ENCODE measurements around the gene HAPLN1. TPM values are rescaled to one million over a fixed set of nuclear protein-coding genes. Genes with fewer than 3 reads are reported as not detected.

The HAPLN1 gene
- total and polyA plus RNA-seq, 2 experiments from 2014 or later = 1.5 to 4.0 TPM

GRCh38 chr5:83636156-83636555 lies 84.5 kb downstream of the HAPLN1 start:
- Histone ChIP-seq H3K27ac (ENCODE audit: low read depth) (no peak overlapping the region), H3K4me3 (no peak overlapping the region), H4K20me1 (replicated peaks; ENCODE audit: insufficient read depth) (no peaks in the 10 kb centered on the region), H3K79me2 (replicated peaks; ENCODE audit: insufficient read depth) (no peaks in the 10 kb centered on the region), H3K4me2 (no peak overlapping the region), H2AFZ (no peak overlapping the region), H3K4me1 (ENCODE audit: insufficient read depth) (no peaks in the 10 kb centered on the region), H3K9me2 (ENCODE audit: insufficient read depth) (no peaks in the 10 kb centered on the region), H3K27me3 (ENCODE audit: insufficient read depth) (no peaks in the 10 kb centered on the region), H3K36me3 (ENCODE audit: insufficient read depth) (no peaks in the 10 kb centered on the region), H3F3A (replicated peaks; ENCODE audit: low read depth) (no peaks in the 10 kb centered on the region)
- ATAC-seq = no peak
- no peak overlapping the region for H3K27ac Mint-ChIP-seq
- no peak for DNase-seq (ENCODE audit: low spot score)
- no peak for TF ChIP-seq ZNF114 (CRISPR knock-in tag; IDR thresholded peaks at IDR 0.05)
- no peaks in the 10 kb centered on the region for H3K9me3 Mint-ChIP-seq
- no peaks in the 10 kb centered on the region for H3K27me3 Mint-ChIP-seq (ENCODE audit: insufficient read depth, low read depth, poor library complexity)
- H3K36me3 Mint-ChIP-seq (ENCODE audit: low read depth) = no peaks in the 10 kb centered on the region
- H3K4me1 Mint-ChIP-seq = no peaks in the 10 kb centered on the region
- no peak overlapping the region for H3K4me3 Mint-ChIP-seq

- H4K20me1 ChIP-seq (replicated peaks; ENCODE audit: insufficient read depth) = no peaks in the 10 kb centered on the region
- H3K4me3 Mint-ChIP-seq = no peak overlapping the region
- H3K27me3 ChIP-seq (ENCODE audit: insufficient read depth) = no peaks in the 10 kb centered on the region
- ATAC-seq = no peak
- H3K4me3 ChIP-seq = no peak overlapping the region
- no peak overlapping the region for H3K4me2 ChIP-seq
- peaks cover 7% of the 10 kb centered on the region; the same call in 1 of the 2 replicates for H3K4me1 ChIP-seq (ENCODE audit: insufficient read depth)
- H3K27ac Mint-ChIP-seq = no peak overlapping the region
- H3K9me3 Mint-ChIP-seq = no peaks in the 10 kb centered on the region; the same call in 2 of the 3 replicates
- H3K27ac ChIP-seq (ENCODE audit: low read depth) = no peak overlapping the region
- H2AFZ ChIP-seq = no peak overlapping the region
- peaks cover 4% of the 10 kb centered on the region; the same call in 1 of the 2 replicates for H3K9me2 ChIP-seq (ENCODE audit: insufficient read depth)
- H3K36me3 ChIP-seq (ENCODE audit: insufficient read depth) = no peaks in the 10 kb centered on the region
- no peaks in the 10 kb centered on the region for H3F3A ChIP-seq (replicated peaks; ENCODE audit: low read depth)
- no peaks in the 10 kb centered on the region for H3K79me2 ChIP-seq (replicated peaks; ENCODE audit: insufficient read depth)
- peaks cover 13% of the 10 kb centered on the region for H3K4me1 Mint-ChIP-seq
- H3K36me3 Mint-ChIP-seq (ENCODE audit: low read depth) = no peaks in the 10 kb centered on the region
- no peak for DNase-seq (ENCODE audit: low spot score)
- H3K27me3 Mint-ChIP-seq (ENCODE audit: insufficient read depth, low read depth, poor library complexity) = no peaks in the 10 kb centered on the region
- TF ChIP-seq STAT1 (IDR thresholded peaks at IDR 0.05; ENCODE audit: unreplicated experiment) (no peak), CREB1 (CRISPR knock-in tag; IDR thresholded peaks at IDR 0.05; ENCODE audit: low read depth) (no peak), REST (IDR thresholded peaks at IDR 0.05; ENCODE audit: unreplicated experiment) (no peak), JUNB (IDR thresholded peaks at IDR 0.05; ENCODE audit: unreplicated experiment) (no peak), EZH2 (IDR thresholded peaks at IDR 0.05; ENCODE audit: low read depth, unreplicated experiment) (no peak), EZH2phosphoT487 (IDR thresholded peaks at IDR 0.05; ENCODE audit: unreplicated experiment) (no peak), CTCF (conservative IDR thresholded peaks at IDR 0.05; ENCODE audit: low read depth in 2 of 2) (no peak)
- TF ChIP-seq, protein P1, sequence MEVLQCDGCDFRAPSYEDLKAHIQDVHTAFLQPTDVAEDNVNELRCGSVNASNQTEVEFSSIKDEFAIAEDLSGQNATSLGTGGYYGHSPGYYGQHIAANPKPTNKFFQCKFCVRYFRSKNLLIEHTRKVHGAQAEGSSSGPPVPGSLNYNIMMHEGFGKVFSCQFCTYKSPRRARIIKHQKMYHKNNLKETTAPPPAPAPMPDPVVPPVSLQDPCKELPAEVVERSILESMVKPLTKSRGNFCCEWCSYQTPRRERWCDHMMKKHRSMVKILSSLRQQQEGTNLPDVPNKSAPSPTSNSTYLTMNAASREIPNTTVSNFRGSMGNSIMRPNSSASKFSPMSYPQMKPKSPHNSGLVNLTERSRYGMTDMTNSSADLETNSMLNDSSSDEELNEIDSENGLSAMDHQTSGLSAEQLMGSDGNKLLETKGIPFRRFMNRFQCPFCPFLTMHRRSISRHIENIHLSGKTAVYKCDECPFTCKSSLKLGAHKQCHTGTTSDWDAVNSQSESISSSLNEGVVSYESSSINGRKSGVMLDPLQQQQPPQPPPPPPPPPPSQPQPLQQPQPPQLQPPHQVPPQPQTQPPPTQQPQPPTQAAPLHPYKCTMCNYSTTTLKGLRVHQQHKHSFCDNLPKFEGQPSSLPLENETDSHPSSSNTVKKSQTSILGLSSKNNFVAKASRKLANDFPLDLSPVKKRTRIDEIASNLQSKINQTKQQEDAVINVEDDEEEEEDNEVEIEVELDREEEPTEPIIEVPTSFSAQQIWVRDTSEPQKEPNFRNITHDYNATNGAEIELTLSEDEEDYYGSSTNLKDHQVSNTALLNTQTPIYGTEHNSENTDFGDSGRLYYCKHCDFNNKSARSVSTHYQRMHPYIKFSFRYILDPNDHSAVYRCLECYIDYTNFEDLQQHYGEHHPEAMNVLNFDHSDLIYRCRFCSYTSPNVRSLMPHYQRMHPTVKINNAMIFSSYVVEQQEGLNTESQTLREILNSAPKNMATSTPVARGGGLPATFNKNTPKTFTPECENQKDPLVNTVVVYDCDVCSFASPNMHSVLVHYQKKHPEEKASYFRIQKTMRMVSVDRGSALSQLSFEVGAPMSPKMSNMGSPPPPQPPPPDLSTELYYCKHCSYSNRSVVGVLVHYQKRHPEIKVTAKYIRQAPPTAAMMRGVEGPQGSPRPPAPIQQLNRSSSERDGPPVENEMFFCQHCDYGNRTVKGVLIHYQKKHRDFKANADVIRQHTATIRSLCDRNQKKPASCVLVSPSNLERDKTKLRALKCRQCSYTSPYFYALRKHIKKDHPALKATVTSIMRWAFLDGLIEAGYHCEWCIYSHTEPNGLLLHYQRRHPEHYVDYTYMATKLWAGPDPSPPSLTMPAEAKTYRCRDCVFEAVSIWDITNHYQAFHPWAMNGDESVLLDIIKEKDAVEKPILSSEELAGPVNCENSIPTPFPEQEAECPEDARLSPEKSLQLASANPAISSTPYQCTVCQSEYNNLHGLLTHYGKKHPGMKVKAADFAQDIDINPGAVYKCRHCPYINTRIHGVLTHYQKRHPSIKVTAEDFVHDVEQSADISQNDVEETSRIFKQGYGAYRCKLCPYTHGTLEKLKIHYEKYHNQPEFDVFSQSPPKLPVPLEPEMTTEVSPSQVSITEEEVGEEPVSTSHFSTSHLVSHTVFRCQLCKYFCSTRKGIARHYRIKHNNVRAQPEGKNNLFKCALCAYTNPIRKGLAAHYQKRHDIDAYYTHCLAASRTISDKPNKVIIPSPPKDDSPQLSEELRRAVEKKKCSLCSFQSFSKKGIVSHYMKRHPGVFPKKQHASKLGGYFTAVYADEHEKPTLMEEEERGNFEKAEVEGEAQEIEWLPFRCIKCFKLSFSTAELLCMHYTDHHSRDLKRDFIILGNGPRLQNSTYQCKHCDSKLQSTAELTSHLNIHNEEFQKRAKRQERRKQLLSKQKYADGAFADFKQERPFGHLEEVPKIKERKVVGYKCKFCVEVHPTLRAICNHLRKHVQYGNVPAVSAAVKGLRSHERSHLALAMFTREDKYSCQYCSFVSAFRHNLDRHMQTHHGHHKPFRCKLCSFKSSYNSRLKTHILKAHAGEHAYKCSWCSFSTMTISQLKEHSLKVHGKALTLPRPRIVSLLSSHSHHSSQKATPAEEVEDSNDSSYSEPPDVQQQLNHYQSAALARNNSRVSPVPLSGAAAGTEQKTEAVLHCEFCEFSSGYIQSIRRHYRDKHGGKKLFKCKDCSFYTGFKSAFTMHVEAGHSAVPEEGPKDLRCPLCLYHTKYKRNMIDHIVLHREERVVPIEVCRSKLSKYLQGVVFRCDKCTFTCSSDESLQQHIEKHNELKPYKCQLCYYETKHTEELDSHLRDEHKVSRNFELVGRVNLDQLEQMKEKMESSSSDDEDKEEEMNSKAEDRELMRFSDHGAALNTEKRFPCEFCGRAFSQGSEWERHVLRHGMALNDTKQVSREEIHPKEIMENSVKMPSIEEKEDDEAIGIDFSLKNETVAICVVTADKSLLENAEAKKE (CRISPR knock-in tag; IDR thresholded peaks at IDR 0.05) = no peak
- TF ChIP-seq, protein P2, sequence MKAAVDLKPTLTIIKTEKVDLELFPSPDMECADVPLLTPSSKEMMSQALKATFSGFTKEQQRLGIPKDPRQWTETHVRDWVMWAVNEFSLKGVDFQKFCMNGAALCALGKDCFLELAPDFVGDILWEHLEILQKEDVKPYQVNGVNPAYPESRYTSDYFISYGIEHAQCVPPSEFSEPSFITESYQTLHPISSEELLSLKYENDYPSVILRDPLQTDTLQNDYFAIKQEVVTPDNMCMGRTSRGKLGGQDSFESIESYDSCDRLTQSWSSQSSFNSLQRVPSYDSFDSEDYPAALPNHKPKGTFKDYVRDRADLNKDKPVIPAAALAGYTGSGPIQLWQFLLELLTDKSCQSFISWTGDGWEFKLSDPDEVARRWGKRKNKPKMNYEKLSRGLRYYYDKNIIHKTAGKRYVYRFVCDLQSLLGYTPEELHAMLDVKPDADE (IDR thresholded peaks at IDR 0.05) = no peak
Observed at GRCh38 chr5:83633285-83633684, 87.4 kb downstream of the HAPLN1 start.
